GM20000 (cell line): ENCODE measurements around the gene CCDC91.

ENCODE experiments used
- DNase-seq: peaks from one replicate; pipeline ENCODE4 v3.0.0; 2012; ENCODE audit warnings: low spot score
- CTCF ChIP-seq: IDR thresholded peaks from 2 replicates; pipeline ENCODE4 v1.5.1; 2012; ENCODE audit warnings: mild to moderate bottlenecking, control low read depth; ENCODE audit errors: extremely low read depth, missing control alignments

Gene CCDC91

GRCh38 chr12:28219827-28220226 is 29.6 kb downstream of the CCDC91 start:
- no peak for TF ChIP-seq CTCF
- DNase-seq = no peak

- no peak for TF ChIP-seq CTCF
- no peak for DNase-seq
Observed at GRCh38 chr12:28222081-28222700, 31.9 kb downstream of the CCDC91 start.

- TF ChIP-seq CTCF = no peak
- DNase-seq = peak; percentile 24
Observed at GRCh38 chr12:28223025-28223554, 32.8 kb downstream of the CCDC91 start.

GRCh38 chr12:28223858-28224257 is 33.6 kb downstream of the CCDC91 start:
- TF ChIP-seq CTCF = no peak
- no peak for DNase-seq

- TF ChIP-seq CTCF = no peak
- no peak for DNase-seq
Observed at GRCh38 chr12:28226705-28227104, 36.4 kb downstream of the CCDC91 start.

GRCh38 chr12:28227251-28227650 is 37.0 kb downstream of the CCDC91 start:
- TF ChIP-seq CTCF = no peak
- no peak for DNase-seq

- no peak for TF ChIP-seq CTCF
- no peak for DNase-seq
Observed at GRCh38 chr12:28231248-28231647, 41.0 kb downstream of the CCDC91 start.
